NCI-H345 treated with DMSO at 0.1 percent for 48 hours (cell line): ENCODE data around the gene MCRIP2.

Source experiments
- DNase-seq: peaks from one replicate; lab custom pipeline; 2025; ENCODE audit not compliant: unreplicated experiment; lab: John Stamatoyannopoulos, UW

The MCRIP2 gene

DNA sequence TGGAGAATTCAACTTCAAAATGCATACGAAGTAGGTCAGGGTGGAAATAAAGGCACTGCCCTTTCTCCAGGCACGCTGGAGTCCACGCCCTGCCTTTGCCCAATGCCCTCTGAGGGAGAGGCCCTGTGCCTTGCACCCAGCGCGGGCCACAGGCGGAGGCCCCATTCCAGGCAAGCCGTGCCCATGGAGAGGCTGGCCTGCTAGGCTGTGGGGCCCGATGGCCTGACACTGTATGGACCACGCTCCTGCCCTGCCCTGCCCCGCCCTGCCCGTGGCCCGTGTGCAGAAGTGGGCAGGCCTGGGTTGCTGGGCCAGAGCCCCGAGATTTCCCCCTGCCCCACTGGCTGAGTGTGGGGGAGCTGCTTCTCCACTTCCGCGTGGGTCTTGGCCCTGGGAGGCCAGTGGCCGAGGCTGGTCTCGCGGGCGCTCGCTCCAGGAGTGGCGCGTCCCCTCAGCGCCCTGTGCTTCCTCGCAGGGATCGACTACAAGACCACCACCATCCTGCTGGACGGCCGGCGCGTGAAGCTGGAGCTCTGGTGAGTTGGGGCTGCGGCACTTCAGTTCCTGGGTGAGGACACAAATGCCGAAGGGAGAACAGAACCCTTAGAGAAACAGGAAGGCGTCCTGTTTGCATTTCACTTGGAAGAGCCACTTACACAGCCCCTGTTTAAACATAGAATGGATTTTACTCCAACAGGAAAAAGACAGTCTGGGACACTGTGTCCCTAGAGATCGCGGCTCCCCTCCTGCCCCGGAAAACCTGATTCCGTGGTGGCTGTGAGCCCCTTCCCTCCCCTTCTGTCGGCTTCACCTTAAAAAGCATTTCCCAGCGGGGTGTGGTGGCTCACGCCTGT lies 24.7 kb upstream of the MCRIP2 start:
- no peak for DNase-seq

DNA sequence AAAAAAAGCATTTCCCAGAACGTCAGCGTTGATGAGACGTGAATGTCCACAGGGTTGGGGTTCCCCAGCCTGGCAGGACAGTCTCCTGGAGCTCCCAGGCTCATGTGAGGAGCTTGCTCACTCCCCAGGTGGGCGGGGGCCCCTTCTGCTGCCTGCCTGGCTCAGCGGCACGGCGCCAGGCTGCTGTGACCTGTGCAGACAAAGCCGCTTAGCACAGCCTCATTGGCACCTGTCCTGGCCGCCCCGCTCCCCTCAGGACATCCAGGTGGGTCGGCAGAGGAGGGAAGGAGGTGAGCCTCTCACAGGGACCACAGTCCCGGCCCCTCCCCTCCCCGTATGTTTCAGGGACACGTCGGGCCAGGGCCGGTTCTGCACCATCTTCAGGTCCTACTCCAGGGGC lies 23.8 kb upstream of the MCRIP2 start:
- DNase-seq: no peak

DNA sequence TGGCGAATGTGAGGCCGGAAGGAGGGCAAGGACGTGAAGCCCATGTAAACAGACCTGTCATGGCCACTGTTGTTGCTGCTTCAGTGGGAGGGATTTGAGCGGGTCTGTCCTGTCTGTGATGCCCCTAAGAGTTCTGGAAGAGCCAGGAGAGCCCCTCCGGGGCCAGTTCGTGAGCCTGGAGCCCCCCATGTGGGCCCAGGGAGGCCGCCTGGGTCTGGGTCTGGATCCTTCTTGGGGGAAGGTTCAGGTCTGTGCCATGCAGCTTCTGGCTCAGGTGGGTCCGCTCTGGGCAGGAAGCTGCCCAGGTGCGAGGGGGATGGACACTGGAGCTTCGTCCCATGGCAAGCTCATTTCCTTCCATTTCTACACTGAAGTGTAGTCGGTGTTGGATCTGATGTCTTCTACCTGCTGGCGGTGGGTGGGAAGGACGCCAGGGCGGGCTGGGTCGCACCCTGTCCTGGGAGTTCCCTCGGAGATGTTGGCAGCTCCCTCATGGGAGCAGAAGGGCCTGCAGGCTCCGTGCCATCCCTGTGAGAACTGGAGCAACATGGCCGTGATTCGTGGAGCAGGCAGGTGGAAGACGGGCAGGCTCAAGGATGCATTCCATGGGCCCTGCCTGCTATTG lies 22.0 kb upstream of the MCRIP2 start:
- DNase-seq: no peak

DNA sequence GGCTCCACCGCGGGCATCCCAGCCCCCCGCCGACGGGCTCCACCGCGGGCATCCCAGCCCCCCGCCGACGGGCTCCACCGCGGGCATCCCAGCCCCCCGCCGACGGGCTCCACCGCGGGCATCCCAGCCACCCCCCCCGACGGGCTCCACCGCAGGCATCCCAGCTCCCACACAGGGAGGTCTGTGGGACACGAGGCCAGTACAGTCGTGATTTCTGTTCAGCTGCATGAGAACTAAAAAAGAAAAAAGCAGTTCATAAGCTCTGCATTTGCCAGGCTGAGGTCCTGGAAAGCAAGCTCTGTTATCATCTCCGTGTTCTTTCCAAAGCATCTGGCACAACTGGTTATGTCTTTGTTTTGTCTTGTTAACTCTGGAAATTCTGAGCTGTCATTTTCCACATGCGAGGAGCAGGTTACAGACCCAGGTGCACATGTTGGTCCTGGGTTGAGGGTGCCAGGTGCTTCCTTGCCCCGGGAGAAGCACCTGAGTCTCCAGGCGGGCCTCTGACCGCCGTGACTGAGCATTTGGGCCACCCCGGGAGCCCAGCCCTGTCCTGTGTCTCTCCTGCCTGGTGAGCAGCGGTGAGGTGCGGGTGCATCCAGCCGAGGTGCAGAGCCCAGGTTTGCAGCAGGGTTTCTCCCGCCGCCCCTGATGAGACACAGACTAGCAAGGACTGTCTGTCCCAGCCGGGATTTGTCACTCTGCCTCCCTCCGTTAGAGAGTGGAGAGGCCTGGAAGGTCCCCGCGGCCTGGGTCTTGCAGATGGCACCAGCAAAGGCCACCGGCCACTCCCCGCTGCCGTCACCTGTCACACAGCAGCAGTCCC lies 20.7 kb upstream of the MCRIP2 start:
- DNase-seq: no peak

DNA sequence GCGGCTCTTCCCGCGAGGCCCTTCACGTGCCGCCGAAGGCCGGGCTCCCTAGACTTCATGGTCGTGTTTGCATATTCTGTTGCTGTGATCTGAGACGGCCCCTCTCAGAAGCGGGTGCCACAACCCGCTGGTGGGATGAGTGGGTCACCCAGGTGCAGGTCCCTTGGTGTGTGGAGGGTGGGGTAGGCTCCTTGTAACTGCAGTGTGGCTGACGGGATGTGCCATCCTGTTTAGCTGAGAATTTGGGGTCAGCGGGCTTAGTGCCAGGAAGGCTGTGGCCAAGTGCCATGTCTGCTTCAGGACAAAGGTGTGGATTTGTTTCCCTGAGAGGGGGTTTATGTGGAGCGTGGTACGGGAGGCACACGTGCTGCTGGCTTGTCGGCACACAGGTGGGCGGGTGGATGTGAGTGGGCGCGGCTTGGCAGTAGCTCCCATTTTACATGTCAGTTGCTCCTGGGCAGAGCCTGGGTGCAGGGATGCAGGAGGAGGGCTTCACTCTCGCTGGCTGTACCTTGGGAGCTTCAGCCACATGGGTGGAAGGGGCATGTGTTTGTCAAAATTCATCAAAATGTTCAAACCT lies 20.0 kb upstream of the MCRIP2 start:
- DNase-seq: no peak

DNA sequence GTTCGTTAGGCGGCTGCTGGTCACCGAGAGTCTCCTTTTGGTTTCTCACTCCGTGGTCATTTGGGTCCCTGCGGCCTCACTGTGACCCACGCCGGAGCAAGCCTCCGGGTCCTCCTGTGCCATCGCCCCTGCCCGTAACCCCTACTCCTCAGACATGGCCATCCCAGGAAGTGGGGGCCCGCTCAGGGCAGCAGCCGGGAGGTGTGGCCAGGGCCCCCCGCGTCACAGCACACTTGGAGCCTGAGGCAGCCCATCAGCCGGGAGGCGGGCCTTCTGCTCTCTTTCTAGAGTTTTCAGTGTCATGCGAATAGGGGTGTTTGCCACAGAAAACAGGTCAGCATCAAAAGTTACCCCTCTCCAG lies 18.7 kb upstream of the MCRIP2 start:
- no peak for DNase-seq

DNA sequence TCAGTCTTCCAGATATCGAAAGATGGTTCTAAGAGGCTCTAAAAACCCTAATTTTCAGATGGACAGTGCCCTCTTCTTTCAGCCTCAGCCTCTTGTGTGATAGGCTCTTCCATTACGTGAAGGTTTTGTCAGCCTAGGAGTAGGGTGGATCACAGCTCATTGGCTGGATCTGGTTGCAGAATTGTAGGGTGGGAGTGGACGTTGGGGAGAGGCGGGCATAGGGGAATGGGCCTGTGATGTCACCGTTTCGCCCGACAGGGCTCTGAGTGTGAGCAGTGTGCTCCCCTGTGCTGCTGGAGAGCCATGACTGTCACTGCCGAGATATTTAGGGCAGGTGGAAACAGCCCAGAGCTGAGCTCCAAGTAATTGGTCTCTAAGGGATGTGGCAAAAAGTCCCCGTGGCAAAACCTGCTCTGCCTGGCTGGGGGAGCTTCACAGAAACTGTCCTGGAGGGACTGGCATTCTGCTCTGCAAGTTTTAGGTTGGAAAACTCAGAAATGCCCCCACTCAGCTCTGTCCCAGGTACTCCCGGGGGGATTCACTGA lies 17.0 kb upstream of the MCRIP2 start:
- DNase-seq: no peak

DNA sequence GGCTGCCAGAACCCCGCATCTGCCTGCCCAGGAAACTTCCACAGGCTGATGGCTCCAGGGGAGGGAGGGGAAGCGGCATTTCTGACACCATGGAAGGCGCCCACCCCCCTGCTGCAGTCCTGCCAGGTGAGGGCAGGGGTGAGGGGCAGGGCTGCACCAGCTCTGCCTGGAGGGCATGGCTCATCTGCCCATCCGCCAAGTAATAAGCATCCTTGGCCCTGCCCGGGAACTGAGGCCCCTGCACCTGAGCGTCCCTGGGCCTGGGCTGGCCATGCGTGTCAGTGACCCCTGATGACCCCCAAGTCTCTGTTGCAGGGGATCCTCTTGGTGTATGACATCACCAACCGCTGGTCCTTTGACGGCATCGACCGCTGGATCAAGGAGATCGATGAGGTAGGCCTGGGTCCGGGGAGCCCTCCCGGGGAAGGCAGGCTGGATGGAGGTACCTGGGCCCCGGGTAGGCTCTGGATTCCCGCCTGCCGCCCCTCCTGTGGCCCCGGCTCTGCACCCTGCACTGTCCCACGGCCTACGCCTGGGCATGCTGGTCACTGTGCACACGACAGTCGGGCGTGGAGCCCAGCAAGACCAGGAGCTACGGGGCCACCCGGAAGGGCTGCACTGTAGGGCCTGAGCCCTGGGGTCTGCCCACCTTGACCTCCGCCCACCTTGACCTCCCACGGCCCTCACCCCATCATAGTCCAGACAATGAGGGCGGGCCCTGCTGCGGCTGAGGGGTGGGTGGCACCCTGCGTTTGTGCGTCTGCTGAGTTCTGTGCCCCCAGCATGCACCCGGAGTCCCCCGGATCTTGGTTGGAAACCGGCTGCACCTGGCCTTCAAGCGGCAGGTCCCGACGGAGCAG lies 16.3 kb upstream of the MCRIP2 start:
- DNase-seq: no peak

DNA sequence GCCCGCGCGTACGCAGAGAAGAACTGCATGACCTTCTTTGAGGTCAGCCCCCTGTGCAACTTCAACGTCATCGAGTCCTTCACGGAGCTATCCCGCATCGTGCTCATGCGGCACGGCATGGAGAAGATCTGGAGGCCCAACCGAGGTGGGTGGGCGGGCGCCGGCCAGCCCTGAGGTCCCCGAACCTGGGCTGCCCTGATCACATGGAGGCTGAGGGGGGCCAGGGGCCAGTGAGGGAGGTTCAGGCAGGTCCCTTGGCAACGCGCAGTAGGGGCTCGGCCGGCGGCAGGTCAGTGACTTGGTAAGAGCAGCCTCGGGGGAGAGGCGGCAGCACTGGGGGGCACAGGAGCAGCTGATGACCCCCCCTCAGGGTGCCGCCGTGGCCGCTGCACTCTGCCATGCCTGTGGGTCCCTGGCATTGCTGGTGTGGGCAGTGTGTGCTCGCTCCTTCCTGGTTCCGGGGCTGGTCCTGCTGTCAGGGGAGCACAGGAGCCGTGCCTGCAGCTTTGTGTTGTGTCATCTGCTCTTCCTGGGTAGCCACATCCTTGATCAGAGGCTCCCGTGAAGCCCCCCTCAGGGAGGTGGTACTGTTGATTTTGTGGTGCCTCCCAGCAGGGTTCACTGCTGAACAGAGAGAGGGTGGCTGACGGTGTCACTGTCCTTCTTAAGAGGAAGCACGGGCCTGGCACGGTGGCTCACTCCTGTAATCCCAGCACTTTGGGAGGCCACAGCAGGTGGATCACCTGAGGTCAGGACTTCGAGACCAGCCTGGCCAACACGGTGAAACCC lies 15.5 kb upstream of the MCRIP2 start:
- DNase-seq: no peak

DNA sequence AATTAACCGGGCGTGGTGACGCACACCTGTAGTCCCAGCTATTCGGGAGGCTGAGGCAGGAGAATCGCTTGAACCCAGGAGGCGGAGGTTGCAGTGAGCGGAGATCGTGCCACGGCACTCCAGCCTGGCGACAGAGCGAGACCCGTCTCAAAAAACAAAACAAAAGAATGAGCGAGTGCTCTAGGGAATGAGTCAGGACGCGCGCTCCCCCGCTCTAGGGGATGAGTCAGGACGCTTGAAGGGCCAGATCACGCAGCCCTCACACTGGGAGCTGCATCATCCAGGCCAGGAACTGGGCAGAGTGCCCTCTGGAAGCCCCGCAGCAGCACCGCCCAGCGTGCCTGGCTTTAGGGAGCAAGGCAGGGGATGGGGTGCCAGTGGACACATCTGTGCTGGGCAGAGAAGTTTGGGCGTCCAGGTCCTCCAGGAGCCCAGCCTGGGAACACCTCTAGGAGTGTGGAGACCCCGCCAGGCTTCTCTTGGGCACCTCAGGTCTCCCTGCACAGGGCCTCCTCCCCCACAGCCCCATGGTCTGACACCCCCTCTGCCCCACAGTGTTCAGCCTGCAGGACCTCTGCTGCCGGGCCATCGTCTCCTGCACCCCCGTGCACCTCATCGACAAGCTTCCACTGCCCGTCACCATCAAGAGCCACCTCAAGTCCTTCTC lies 14.7 kb upstream of the MCRIP2 start:
- DNase-seq: no peak

DNA sequence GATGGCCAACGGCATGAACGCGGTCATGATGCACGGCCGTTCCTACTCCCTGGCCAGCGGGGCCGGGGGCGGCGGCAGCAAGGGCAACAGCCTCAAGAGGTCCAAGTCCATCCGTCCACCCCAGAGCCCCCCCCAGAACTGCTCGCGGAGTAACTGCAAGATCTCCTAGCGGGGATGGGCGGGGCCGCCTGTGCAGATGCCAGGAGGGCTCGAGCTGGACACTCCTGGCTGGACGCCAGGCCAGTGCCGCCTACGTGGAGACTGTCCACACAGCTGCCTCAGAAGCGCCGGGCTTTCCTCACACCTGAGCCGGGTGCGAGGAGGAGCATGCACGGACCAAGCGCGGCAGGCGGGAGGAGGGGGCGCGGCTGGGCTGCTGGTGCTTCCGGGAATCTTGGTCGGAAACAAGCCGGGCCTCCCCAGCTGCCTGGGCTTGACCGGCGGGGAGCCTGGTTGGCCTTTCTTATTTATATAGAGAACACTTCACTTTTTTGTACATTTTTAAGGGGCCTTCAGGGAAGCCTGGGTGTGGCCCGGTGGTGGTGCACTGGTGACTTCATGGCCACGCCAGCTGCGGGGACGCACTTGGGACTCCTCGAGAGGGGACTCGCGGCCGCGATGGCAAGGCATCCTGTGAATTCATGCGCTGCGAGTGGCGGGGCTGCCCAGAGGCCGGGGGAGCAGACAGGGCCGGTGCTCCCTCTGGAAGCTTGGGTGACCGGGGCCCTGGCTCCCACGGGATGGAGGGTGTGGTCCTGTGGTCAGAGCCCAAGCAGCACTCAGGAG lies 14.0 kb upstream of the MCRIP2 start:
- DNase-seq: no peak

DNA sequence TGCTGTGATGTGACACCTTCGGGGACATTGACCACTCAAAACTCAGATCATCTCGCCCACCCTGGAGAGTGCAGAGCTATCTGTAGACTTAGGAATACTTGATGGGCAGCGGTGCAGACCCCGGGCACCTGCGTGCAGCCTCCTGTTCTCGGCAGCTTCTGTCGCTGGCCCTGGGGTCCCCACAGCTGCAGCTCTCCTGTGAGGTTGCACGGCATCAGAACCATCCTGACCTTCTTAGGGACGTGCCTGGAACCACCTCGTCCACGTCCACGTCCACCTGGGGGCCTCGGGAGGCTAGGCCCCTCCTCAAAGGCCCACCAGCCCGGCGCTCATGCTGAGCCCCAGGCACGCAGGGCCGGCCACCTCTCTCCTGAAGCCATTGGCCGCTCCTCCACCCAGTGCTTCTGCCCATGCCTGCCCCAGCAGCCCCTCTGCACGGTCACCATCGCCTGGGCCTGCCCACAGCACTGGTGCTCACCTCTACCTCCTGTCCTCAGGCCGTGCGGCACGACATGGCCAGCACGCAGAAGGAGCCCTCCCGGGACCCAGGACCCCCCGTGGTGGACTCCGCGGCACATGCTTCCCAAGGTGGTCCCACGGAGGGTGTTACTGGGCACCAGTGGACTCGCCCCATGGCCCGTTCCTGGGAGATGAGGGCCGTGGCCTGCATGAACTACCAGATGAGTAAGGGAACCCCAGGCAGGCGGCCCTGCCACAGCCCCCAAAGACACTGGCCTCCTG lies 13.1 kb upstream of the MCRIP2 start:
- DNase-seq: no peak

DNA sequence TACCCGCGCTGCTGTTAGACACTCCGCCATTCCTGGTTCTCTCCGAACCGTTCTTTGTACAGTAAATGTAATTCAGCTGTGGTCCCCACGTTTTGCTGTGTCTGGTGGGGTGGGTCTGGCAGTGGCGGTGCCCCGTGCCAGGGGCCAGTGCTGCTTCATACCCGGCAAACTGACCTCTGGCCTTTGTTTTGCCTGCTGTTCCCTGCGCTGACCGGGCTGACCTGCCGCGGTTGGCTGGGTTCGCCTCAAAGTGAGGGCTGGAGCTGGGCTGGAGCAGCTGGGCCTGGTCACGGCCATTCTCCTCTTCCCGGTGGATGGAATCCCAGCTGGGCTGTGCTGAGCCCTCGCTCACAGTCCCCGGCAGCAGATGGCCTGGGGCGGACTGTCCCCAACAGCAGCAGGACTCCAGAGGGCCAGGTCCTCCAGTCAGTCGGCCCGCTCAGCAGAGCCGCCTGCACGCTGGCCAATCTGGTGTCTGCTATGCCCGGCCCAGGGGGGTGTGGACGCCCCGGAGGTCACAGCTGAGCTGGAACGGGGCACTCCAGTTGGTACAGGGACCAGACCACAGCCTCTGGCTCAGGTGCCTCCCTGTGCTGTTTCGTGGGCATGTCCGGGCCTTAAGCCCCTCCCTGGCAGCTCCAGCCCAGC lies 12.3 kb upstream of the MCRIP2 start:
- no peak for DNase-seq

DNA sequence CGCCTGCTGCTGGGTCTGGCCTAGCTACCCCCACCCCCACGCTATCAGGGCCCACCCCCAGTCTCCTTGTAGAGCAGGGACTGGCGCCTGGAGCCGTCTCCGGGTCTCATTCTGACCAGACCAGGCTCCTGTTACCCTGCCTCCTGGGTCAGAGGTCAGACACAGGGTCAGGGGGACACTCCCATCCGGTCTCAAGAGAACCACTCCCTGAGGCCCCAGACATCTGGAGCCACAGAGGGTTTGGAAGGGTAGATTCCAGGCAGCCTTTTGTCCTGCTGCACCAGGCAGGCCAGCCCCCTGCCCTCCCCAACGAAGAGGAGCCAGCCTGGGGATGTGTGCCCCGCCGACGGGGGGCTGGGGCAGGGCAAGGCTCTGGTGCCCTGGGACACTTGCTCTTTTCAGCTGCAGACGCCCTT lies 11.8 kb upstream of the MCRIP2 start:
- DNase-seq: no peak

DNA sequence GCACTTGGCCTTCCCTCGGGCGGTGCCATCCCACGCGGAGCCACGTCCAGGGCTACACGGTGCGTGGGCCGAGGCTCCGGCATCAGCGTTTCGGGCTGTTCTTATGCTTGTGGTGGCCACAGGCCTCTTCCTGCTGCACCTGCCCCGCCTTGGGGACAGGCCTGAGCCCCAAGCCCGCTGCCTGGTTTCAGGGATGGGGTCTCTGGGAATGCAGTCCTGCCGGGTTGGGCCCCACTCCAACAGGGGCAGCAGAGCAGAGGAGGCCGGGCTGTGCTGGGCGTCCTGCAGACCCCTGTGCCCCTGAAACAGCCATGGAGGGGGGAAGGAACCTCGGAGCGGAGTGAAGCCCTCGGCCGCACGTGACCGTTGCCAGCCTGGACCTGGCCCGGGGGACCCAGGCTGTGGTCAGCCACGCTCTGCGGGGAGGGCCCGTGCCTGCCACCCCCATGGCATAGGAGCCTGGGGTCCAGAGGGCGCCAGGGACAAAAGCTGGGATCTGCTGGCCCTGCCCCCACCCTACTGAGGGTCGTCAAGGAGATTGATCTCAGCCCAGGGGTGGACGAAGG lies 11.3 kb upstream of the MCRIP2 start:
- DNase-seq: no peak

DNA sequence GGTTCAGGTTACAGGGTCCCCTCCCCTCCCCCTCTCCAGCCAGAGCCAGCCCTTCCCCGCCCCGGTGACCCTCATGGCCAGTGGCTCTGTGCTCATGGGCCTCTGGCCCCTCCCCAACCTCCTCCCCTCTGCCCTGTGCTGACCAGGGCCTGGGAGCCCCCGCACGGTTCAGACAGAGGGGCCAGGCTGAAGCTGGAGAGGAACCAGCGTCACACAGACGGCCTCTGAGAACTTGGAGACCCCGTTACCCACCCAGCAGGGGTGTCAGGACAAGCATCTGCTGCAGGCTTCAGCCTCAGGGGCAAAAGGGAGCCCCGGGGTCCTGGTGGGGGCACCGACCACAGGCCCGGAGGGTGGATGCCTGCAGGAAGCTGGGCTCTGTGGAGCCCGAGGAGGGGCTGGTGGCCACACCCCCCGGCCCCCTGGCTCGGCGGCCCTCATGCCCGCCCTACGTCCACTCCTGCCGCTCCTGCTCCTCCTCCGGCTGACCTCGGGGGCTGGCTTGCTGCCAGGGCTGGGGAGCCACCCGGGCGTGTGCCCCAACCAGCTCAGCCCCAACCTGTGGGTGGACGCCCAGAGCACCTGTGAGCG lies 10.7 kb upstream of the MCRIP2 start, which contains the start of gene WFIKKN1:
Gene WFIKKN1 (plus strand): TSS at position 171 of the 591 bp plus-strand sequence. CDS start 269 bp downstream, at position 440.
- DNase-seq: no peak
